K562 (cell line): Measurements from ENCODE around the gene ZBTB47. TPM values are rescaled to one million over a fixed set of nuclear protein-coding genes. Genes with fewer than 3 reads are reported as not detected.

Experiments
- ARID1B ChIP-seq: fragments of 450-650 bp; IDR thresholded peaks from 2 replicates; pipeline ENCODE4 v1.6.1; 2016; ENCODE audit warnings: antibody characterized with exemption, mild to moderate bottlenecking, inconsistent platforms
- ARID3A ChIP-seq: IDR thresholded peaks from 2 replicates; pipeline ENCODE4 v1.6.1; 2012; ENCODE audit warnings: low read depth, low read length, improper control_type of control experiment, borderline replicate concordance
- ATF7 ChIP-seq: fragments of 450-650 bp; IDR thresholded peaks from 2 replicates; pipeline ENCODE4 v1.7.1; 2014; ENCODE audit warnings: mild to moderate bottlenecking, moderate library complexity
- CBX3 ChIP-seq, 2 experiments: IDR thresholded peaks; 1 replicate in 1 of 2; 2 replicates in 1 of 2; pipeline ENCODE4 v1.6.1; 2012; ENCODE audit warnings: inconsistent platforms in 2 of 2, low read length in 2 of 2, borderline replicate concordance in 1 of 2, control low read depth in 1 of 2
- CHD2 ChIP-seq: IDR thresholded peaks from 2 replicates; pipeline ENCODE4 v1.6.1; 2011; ENCODE audit warnings: low read depth, low read length
- CLOCK ChIP-seq: fragments of 250-450 bp; sonication (Bioruptor Pico); IDR thresholded peaks from 2 replicates; pipeline ENCODE4 v1.4.0; 2020; ENCODE audit warnings: mild to moderate bottlenecking, moderate library complexity, borderline replicate concordance
- FOSL1 ChIP-seq: fragments of 200-800 bp; sonication (Bioruptor generic); conservative IDR thresholded peaks from 2 replicates; pipeline ENCODE4 v1.6.1; 2016; ENCODE audit warnings: missing genetic modification characterization, missing compliant biosample characterization
- HDAC2 ChIP-seq: fragments of 450-650 bp; IDR thresholded peaks from 2 replicates; pipeline ENCODE4 v1.6.1; 2016; ENCODE audit warnings: mild to moderate bottlenecking
- MNT ChIP-seq, 2 experiments: fragments of 450-650 bp; conservative IDR thresholded peaks; 2 replicates each; pipeline ENCODE4 v1.6.1; 2017; ENCODE audit warnings: mild to moderate bottlenecking in 2 of 2, moderate library complexity in 2 of 2
- MYC ChIP-seq, 2 experiments: fragments of 250-450 bp in 1 of 2; sonication (Bioruptor Pico) in 1 of 2; IDR thresholded peaks; 2 replicates each; pipeline versions ENCODE4 v1.5.1 to v1.6.1; 2012 to 2021; ENCODE audit warnings: low read depth in 2 of 2, borderline replicate concordance in 1 of 2, improper control_type of control experiment in 1 of 2, low read length in 1 of 2, mild to moderate bottlenecking in 1 of 2, moderate library complexity in 1 of 2
- NEUROD1 ChIP-seq: fragments of 150-350 bp; IDR thresholded peaks from 2 replicates; pipeline ENCODE4 v1.6.1; 2014; ENCODE audit warnings: borderline replicate concordance, low read length, low read depth; ENCODE audit not compliant: partially characterized antibody
- NR2F6 ChIP-seq: fragments of 450-650 bp; formaldehyde crosslinking; IDR thresholded peaks from 2 replicates; pipeline ENCODE4 v1.4.0; 2020; ENCODE audit warnings: mild to moderate bottlenecking
- SMARCB1 ChIP-seq: IDR thresholded peaks from 2 replicates; pipeline ENCODE4 v1.6.1; 2011; ENCODE audit warnings: improper control_type of control experiment, low read depth; ENCODE audit not compliant: insufficient read length
- TAF9B ChIP-seq: fragments of 450-650 bp; IDR thresholded peaks from 2 replicates; pipeline ENCODE4 v1.6.1; 2018; ENCODE audit warnings: mild to moderate bottlenecking; ENCODE audit not compliant: partially characterized antibody
- TRIM24 ChIP-seq, 2 experiments: fragments of 450-650 bp; IDR thresholded peaks; 2 replicates each; pipeline ENCODE4 v1.6.1; 2016
- ZNF12 ChIP-seq: sonication (generic); formaldehyde crosslinking; IDR thresholded peaks from 2 replicates; pipeline ENCODE4 v1.4.0; 2020; ENCODE audit warnings: mild to moderate bottlenecking, missing genetic modification reagents
- ZNF592 ChIP-seq: fragments of 450-650 bp; IDR thresholded peaks from 2 replicates; pipeline ENCODE4 v1.6.1; 2017; ENCODE audit warnings: antibody characterized with exemption, mild to moderate bottlenecking
- polyA plus RNA-seq, 8 experiments: library from polyadenylated mRNA; depleted of rRNA in 4 of 8; stranded (reverse) in 5 of 8; unstranded in 3 of 8; fragments of >200 nt; fragmentation: Nextera tagmentation in 2 of 8; fragmentation: Illumina TruSeq in 1 of 8; extraction: Ambion mirVana in 2 of 8; extraction: Trizol in 1 of 8; gene quantifications; 2 replicates each; pipeline versions ENCODE4 v1.2.1 to v1.2.3, GENCODE V29; 2011 to 2014; ENCODE audit warnings: inconsistent platforms in 1 of 8, missing spikeins in 1 of 8
- total RNA-seq, 7 experiments: library from RNA; depleted of rRNA in 6 of 7; stranded (reverse); fragments of >200 nt in 6 of 7; fragmentation: Illumina TruSeq in 2 of 7; extraction: Trizol in 2 of 7; gene quantifications; 2 replicates each; pipeline versions ENCODE4 v1.2.1 to v1.2.3, GENCODE V29; 2011 to 2021; ENCODE audit warnings: low replicate concordance in 1 of 7

ZBTB47 gene
- total and polyA plus RNA-seq, 9 of the 15 experiments (the other 6 are each of a cell fraction or from before 2014, with no cell fraction given): 0.11 to 4.6 (median 1.7) TPM; not detected in 1

- TF ChIP-seq CLOCK (no peak), CHD2 (no peak), TRIM24 (IDR thresholded peaks at IDR 0.05) (peak; percentile 37 to 51; a peak in 2 of 4 replicates), HDAC2 (0 out of 2 replicates have a peak, but pooled peaks have one; percentile 70), CBX3 (IDR thresholded peaks at IDR 0.05; ENCODE audit: borderline replicate concordance in 1 of 2, low read length in 2 of 2) (peak in 1 of 2 experiments; percentile 39; a peak in 1 of 3 replicates), SMARCB1 (peak; percentile 87), FOSL1 (tag) (peak; percentile 93), ARID3A (peak; percentile 90), ZNF12 (no peak), ARID1B (peak; percentile 92), TAF9B (peak; percentile 32), MYC (IDR thresholded peaks at IDR 0.05; ENCODE audit: low read depth, low read length) (peak; percentile 27; the same call in 1 of the 2 replicates), MYC (CRISPR knock-in tag; IDR thresholded peaks at IDR 0.05; ENCODE audit: borderline replicate concordance, low read depth) (no peak), ATF7 (0 out of 2 replicates have a peak, but pooled peaks have one; percentile 28), ZNF592 (0 out of 2 replicates have a peak, but pooled peaks have one; percentile 25), NR2F6 (no peak), NEUROD1 (peak; percentile 51), MNT (conservative IDR thresholded peaks at IDR 0.05) (peak; percentile 59 to 60; a peak in 1 of 4 replicates)
Measured at GRCh38 chr3:42605546-42606173, 47.8 kb upstream of the ZBTB47 start (continued).
